ENCODE results near the gene NDUFA7.
"Not testable (repeated sequence)": the region's sequence is repeated elsewhere in the genome, so short reads cannot be mapped to it uniquely, and the experiment has no call there.

The NDUFA7 gene

DNA sequence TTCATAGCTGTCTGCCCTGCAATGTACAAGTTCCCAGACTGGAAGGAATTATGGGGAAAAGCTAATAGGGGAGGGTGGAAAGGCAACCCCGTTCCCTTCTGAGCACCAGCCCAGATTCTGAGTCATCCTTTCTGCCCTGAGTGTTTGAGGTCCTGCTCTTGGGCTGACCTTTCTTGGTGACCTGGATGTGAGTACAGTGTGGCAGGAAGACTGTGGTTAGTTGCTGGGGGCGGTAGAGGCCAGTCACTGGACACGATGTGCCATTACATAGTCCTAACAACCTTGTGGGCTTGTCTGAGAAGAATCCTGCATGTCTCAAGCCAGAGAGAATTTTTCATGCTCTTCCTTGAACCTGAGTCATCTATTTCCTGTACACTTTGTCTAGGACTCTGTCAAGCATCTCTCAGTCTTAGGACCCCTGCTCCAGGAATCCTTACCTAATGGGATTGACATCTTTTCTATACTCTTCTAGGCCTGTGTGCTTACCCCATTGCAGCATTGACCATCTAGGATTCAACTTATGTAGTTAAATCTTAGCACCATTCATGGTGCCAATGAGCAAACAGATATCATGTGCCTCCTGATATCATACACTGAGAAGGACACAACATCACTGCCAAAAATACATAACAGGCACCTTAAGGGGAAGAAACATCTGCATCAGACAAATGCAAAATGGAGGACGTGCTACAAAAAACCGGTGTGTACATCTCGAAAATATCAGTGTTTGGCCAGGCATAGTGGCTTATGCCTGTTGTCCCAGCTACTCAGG, 34.6 kb upstream of the NDUFA7 start:
- Mint-ChIP-seq H3K27me3 (ENCODE audit: low read depth) (peaks cover 3% of the 10 kb centered on the region), H3K36me3 (ENCODE audit: low read depth) (no peaks in the 10 kb centered on the region), H3K4me1 (peaks cover 21% of the 10 kb centered on the region), H3K4me3 (no peak overlapping the region), H3K9me3 (peaks cover 2% of the 10 kb centered on the region), H3K27ac (peak overlapping the region; percentile 15 to 30 (median 19))
- no peak for TF ChIP-seq CTCF (IDR thresholded peaks at IDR 0.05; ENCODE audit: unreplicated experiment in 3 of 3)

DNA sequence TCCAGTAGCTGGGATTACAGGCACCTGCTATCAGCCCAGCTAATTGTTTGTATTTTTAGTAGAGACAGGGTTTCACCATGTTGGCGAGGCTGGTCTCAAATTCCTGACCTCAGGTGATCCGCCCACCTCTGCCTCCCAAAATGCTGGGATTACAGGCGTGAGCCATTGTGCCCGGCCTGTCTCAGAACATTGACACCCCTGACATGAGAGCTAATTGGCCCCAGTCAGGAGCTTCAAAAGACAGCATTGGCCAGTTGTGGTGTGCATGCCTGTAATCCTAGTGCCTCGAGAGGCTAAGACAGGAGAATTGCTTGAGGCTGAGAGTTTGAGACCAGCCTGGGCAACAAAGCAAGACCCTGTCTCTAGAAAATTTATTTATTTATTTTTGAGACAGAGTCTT, 31.7 kb upstream of the NDUFA7 start:
- peak overlapping the region in 2 of 3 experiments; percentile 92 to 95 for H3K27ac Mint-ChIP-seq
- peaks cover 25% of the 10 kb centered on the region for H3K4me1 Mint-ChIP-seq
- not testable (repeated sequence) for H3K36me3 Mint-ChIP-seq (ENCODE audit: low read depth); H3K27me3 Mint-ChIP-seq (ENCODE audit: low read depth); H3K9me3 Mint-ChIP-seq
- peak overlapping the region in 2 of 3 experiments; percentile 56 to 74 for H3K4me3 Mint-ChIP-seq

GRCh38 chr19:8352134-8352827, 31.1 kb upstream of the NDUFA7 start:
- H3K36me3 Mint-ChIP-seq (ENCODE audit: low read depth) = no peaks in the 10 kb centered on the region
- H3K27me3 Mint-ChIP-seq (ENCODE audit: low read depth) = peaks cover 3% of the 10 kb centered on the region
- H3K27ac Mint-ChIP-seq = peak overlapping the region; percentile 92 to 95 (median 93)
- no peak for TF ChIP-seq CTCF (IDR thresholded peaks at IDR 0.05; ENCODE audit: unreplicated experiment in 3 of 3)
- peak overlapping the region; percentile 42 to 74 (median 56) for H3K4me3 Mint-ChIP-seq
- peaks cover 25% of the 10 kb centered on the region for H3K4me1 Mint-ChIP-seq
- H3K9me3 Mint-ChIP-seq = peaks cover 2% of the 10 kb centered on the region

DNA sequence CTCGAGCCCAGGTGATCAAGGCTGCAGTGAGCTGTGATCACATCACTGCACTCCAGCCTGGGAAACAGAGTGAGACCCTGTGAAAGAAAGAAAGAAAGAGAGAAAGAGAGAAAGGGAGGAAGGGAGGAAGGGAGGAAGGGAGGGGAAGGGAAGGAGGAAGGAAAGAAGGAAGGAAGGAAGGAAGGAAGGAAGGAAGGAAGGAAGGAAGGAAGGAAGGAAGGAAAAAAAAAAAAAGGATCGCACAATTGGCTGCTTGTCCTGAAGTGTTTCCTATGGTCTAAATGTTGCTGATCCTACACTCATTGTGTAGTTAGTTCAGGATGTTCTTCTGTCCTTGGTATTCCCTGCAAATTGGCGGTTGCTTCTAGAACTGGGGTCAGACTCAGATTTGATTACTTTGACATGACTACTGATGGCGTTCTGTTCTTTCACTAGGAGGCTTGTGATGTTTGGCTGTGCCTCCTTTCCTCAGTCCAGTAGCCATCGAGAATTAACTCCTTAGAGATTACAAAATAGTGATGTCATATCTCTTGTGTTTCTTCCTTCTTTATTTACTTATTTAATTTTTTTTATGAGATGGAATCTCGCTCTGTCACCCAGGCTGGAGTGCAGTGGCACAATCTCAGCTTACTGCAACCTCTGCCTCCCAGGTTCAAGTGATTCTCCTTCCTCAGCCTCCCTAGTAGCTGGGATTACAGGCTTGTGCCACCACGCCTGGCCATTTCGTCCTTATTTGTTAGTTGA, 28.6 kb upstream of the NDUFA7 start:
- Mint-ChIP-seq H3K27ac (peak overlapping the region; percentile 34 to 61 (median 47)), H3K4me3 (peak overlapping the region in 1 of 3 experiments; percentile 10), H3K4me1 (peaks cover 15% of the 10 kb centered on the region)
- not testable (repeated sequence) for H3K27me3 Mint-ChIP-seq (ENCODE audit: low read depth); H3K9me3 Mint-ChIP-seq; H3K36me3 Mint-ChIP-seq (ENCODE audit: low read depth)

- TF ChIP-seq CTCF (IDR thresholded peaks at IDR 0.05; ENCODE audit: unreplicated experiment in 3 of 3) = no peak
- Mint-ChIP-seq H3K9me3 (no peaks in the 10 kb centered on the region), H3K27ac (no peak overlapping the region), H3K4me1 (peaks cover 7% of the 10 kb centered on the region), H3K4me3 (peak overlapping the region; percentile 73 to 82 (median 79)), H3K27me3 (ENCODE audit: low read depth) (peaks cover 49% of the 10 kb centered on the region), H3K36me3 (ENCODE audit: low read depth) (no peaks in the 10 kb centered on the region)
Observed at GRCh38 chr19:8343483-8343844, 22.3 kb upstream of the NDUFA7 start.

- peaks cover 7% of the 10 kb centered on the region for H3K4me1 Mint-ChIP-seq
- no peak for TF ChIP-seq CTCF (IDR thresholded peaks at IDR 0.05; ENCODE audit: unreplicated experiment in 3 of 3)
- no peaks in the 10 kb centered on the region for H3K36me3 Mint-ChIP-seq (ENCODE audit: low read depth)
- peak within 1 kb of the TSS; percentile 73 to 82 (median 79) for H3K4me3 Mint-ChIP-seq
- H3K27ac Mint-ChIP-seq = no peak within 1 kb of the TSS
- no peaks in the 10 kb centered on the region for H3K9me3 Mint-ChIP-seq
- H3K27me3 Mint-ChIP-seq (ENCODE audit: low read depth) = peaks cover 55% of the 10 kb centered on the region
Observed at GRCh38 chr19:8342684-8343482, 21.7 kb upstream of the NDUFA7 start, which contains the start of gene KANK3. KANK3 (minus strand) TSS chr19:8343262; CDS start chr19:8337828, 5,434 bp downstream.
